ENCODE results near the gene ERF.

Gene ERF

DNA sequence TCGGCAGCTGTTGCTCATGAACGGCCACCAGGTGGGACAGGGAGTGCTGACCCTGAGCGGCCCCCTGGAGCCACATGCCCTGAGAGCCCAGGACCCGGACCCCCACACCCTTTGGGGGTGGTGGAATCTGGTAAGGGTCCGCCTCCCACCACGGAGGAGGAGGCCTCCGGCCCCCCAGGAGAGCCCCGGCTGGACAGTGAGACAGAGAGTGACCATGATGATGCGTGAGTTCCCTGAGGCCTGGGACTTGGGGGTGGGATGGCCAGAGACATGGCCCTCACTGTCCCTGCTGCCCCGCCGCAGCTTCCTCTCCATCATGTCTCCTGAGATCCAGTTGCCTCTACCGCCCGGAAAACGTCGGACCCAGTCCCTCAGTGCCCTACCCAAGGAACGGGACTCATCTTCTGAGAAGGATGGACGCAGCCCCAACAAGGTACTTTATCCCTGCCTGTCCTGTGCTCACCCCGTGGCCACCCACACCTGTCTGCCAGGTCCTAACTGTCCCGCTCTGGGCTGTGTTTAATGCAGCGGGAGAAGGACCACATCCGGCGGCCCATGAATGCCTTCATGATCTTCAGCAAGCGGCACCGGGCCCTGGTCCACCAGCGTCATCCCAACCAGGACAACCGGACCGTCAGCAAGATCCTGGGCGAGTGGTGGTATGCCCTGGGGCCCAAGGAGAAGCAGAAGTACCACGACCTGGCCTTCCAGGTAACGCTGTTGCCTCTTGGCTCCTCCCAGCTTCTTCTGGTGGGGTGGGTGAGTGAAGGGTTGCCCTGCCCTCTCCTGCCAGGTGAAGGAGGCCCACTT is 32.3 kb upstream of the ERF start:
- in situ Hi-C loops (cut with HindIII; ENCODE audit: low sequenced_read_pairs): no loop called here

GRCh38 chr19:42286349-42287016 is 31.6 kb upstream of the ERF start:
- in situ Hi-C loops (cut with HindIII; ENCODE audit: low sequenced_read_pairs): no loop called here

- in situ Hi-C loops (cut with HindIII; ENCODE audit: low sequenced_read_pairs): no loop called here
These were observed 31.0 kb upstream of the ERF start for GRCh38 chr19:42285988-42286348.

GRCh38 chr19:42285541-42285941 is 30.6 kb upstream of the ERF start:
- in situ Hi-C loops (cut with HindIII; ENCODE audit: low sequenced_read_pairs): no loop called here

- in situ Hi-C loops (cut with HindIII; ENCODE audit: low sequenced_read_pairs): no loop called here
These were observed 29.8 kb upstream of the ERF start for GRCh38 chr19:42284591-42285341.

- in situ Hi-C loops (cut with HindIII; ENCODE audit: low sequenced_read_pairs): no loop called here
These were observed 29.2 kb upstream of the ERF start for GRCh38 chr19:42284066-42284501.

- in situ Hi-C loops (cut with HindIII; ENCODE audit: low sequenced_read_pairs): no loop called here
These were observed 28.5 kb upstream of the ERF start for GRCh38 chr19:42283188-42284065.

DNA sequence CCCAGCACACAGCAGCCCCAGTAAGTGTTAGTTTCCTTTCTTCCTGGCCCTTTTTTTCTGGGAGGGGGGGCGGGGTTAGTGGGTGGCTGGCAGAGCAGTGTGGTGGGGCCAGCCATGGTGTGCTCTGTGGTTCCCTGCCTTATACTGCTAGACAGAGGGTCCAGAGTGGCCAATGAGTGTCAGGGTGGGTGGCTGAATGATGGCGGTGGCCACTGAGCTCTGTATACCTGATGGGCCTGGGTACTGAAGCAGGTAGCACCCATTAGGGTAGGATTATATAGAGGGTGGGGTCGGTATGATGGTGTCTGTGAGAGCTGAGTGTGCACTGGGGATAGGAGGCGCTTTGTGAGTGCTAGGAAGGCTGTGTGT is 27.9 kb upstream of the ERF start:
- in situ Hi-C loops (cut with HindIII; ENCODE audit: low sequenced_read_pairs): no loop called here

DNA sequence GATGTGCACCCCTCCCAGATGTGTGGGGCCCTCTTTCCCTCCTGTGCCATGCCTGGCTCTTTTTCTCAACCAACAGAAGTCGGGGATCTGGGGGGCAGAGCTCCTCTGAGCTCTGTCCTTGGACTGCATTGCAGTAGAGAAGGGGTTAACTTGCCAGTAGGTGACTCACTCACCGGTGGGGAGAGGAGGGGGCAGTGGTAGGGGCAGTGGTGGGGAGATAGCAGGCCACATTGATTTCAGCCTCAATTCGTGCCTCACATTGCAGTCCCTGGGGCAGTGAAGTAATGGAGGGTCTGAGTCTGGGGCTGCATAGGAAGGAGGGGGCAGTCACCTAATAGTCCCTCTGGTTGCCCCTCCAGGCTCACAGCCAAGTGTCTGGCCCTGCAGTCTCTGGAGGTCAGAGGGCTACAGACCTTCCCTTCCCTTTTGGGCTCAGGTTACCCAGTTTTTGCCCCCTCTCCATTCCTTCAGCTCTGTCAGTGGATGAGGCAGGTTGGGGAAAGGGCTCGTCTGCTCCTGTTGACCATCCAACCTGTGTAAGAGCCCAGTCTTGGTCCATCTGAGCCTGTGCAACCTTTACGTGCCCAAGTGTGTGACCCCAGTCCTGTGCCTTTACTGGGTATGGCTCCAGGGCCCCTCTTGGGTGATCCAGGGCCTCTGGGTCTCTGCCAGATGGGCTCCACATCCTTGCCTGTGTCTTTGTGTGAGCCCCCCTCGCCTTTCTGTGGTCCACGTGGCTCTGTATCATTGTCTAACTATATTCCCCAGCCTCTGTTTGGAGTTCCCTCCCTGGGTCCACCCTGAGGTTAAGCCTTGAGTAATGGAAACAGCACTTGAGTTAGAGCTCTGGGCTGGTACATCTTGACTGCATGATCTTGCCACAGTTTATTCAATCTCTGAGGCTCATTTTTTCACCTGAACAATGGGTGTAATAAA is 27.2 kb upstream of the ERF start:
- in situ Hi-C loops (cut with HindIII; ENCODE audit: low sequenced_read_pairs): no loop called here

DNA sequence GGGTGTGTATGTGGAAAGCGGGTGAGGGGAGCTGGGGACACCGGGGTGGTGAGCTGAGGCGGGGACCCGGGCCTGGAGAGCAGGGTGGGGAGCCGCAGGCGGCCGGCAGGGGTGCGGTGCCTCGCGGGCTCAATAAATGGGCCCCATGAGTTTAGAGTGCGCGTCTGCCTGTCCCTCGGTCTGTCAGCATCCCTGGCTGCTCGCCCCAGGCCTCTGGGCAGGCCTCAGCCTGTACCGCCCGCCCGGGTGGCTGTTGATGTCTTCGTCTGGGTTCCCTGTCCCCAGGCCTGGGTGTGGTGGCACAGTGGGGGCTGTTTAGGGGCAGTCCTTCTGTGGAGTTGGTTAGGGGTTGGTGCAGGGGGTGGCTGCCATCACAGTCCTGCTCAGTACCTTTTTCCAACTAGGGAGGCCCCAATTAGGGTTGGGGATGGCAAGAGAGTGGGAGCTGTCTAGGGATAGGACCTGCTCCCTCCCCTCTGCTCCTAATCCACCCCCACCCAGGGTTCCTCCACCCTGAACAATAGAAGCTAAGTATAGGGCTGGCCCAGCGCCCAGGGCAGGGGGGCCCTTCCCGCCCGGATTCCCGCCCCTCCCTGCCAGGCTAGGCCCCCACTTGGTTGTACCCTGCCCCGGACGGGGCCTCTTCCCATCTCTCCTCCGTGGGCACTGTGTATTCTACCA is 26.4 kb upstream of the ERF start:
- in situ Hi-C loops (cut with HindIII; ENCODE audit: low sequenced_read_pairs): no loop called here

DNA sequence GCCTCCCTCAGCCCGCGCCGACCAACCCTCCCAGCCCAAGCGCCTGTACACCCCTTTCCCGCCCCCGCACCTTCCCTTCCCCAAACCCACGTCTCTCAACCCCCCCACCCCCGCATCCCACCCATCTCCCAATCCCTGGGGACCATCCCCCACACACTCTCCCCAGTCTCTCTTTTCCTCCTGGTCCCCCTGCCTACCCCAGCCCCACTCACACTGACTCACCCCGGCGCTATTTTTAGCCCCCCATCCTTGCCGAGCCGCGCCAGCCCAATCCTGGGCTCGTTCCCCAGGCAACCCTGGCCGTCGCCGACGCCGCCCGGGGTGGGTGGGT is 25.9 kb upstream of the ERF start:
- in situ Hi-C loops (cut with HindIII; ENCODE audit: low sequenced_read_pairs): no loop called here

- in situ Hi-C loops (cut with HindIII; ENCODE audit: low sequenced_read_pairs): no loop called here
These were observed 25.2 kb upstream of the ERF start for GRCh38 chr19:42279902-42280814.

DNA sequence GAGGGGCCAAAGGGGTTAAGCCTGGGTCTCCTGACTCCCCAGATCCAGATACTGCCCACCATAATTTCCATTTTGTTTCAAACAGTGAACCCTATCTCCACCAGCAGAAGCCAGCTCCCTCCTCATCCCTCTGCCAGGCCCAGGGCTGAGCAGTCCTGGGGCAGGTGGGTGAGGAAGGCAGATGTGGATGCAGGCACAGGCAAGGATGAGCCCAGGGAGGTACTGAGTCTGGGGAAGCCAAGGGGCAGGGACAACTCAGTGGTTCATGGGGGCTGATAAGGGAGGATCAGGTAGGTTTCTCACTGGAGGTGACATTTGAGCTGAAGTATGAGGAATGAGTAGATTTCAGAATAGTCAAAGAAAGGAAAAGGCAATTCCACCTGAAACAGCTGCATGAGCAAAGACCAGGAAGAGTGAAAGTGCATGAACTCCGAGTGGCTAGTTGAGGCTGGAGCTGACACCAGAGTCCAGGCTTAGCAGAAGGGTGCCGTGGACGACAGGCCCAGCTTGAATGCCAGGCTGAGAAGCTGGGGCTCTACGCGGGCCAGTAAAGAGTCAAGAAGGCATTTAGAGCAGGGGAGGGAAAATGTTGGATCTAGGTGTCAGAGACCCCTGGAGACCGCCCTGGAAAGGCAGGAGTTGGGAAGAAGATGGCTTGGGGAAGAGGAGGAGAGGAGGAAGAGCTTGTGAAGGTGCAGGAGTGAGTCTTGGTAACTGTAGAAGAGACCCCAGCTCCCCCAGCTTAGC is 24.4 kb upstream of the ERF start:
- in situ Hi-C loops (cut with HindIII; ENCODE audit: low sequenced_read_pairs): no loop called here

GRCh38 chr19:42278452-42279154 is 23.7 kb upstream of the ERF start:
- in situ Hi-C loops (cut with HindIII; ENCODE audit: low sequenced_read_pairs): no loop called here

DNA sequence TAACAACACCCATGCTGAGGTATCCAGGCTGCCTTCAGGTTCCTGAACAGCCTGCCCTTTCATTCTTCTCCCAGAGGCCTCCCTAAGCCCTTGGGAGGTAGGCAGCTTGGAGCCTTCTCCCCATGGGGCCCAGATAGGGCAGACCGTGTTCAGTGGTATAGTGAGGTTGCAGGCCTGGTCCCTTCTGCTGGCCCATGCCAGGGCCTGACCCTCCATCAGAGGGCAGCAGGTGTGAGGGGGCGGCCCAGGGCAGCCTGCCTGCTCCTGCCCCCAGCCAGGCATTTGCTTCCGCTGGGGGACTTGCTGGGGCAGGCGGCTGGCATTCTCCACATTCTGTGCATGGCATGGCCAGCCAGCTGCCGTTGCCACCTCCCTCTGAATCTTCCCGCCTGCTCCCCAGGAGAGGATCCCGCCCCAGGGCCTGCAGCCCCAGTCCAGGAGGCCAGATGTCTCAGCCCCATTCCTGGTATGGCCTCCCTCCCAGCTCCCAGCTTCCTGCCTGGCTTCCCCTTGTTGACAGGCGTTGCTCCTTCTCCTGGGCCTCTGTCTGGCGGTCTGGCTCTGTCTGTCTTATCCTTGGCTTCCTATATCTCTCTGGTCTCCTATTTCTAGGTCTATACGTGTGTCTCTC is 23.0 kb upstream of the ERF start:
- in situ Hi-C loops (cut with HindIII; ENCODE audit: low sequenced_read_pairs): no loop called here

DNA sequence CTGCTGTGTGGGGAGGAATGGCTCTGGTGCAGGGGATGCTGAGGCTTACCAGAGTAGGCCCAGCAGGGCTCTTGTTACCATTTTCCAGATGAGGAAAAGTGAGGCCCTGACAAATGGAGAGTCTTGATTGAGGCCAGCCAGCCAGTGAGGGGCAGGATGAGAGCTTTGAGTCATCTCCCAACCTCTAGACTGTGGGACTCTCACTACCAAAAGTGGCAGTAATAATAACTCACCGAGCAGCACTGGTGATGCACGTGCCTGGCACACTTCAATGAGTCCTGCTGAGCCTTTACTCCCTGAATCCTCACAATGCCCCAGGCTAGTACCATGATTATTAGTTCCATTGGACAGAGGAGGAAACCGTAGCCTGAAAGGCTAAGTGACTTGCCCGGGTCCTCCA is 21.9 kb upstream of the ERF start:
- in situ Hi-C loops (cut with HindIII; ENCODE audit: low sequenced_read_pairs): no loop called here

- in situ Hi-C loops (cut with HindIII; ENCODE audit: low sequenced_read_pairs): no loop called here
These were observed 21.4 kb upstream of the ERF start for GRCh38 chr19:42276284-42276683.
